ENCODE data around the gene PM20D2.
A peak's percentile ranks its signal among the peaks of the same experiment; 100 is the strongest.

PM20D2 gene

DNA sequence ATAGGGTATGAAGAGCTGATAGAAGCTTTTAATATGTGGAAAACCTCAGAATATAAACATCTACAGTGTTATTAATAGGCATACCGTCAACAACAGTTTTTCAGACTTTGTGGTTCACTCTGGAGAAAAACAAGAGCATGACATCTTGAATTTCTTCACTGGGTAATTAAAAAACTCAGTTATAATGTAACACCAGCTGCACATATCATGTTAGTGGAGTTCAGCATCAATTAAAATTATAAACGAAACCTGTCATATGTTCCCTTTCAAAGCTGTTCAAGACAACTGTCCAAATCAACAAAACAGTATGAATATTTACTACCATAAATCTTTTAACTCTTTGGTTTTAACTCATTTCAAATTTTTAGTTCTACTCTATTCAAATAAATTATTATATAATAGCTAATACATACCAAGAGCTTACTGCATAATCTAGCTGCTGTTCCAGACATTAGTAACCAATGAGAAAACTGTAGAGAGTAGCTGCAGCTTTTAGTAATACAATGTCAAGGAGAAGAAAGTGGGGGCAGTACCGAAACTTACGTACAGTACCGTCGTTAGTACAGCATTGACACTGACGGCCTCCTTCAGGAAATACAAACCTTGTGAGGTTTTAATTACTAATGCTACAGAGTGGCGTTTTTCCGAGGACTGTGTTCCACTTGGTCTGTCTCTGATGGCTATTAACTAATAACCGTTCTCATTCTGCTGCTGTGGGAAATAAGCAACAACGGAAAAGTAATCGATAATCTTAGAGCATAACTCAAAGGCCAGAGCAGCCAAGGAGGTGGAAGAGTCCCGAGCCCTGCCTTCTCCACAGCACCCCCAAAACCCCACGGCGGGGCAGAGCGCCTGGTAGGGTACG lies 532 bp upstream of the PM20D2 start:
- no peak for DNase-seq

- peak; percentile 41 for DNase-seq
These were observed 1.2 kb downstream of the PM20D2 start for GRCh38 chr6:89146718-89147700.

DNA sequence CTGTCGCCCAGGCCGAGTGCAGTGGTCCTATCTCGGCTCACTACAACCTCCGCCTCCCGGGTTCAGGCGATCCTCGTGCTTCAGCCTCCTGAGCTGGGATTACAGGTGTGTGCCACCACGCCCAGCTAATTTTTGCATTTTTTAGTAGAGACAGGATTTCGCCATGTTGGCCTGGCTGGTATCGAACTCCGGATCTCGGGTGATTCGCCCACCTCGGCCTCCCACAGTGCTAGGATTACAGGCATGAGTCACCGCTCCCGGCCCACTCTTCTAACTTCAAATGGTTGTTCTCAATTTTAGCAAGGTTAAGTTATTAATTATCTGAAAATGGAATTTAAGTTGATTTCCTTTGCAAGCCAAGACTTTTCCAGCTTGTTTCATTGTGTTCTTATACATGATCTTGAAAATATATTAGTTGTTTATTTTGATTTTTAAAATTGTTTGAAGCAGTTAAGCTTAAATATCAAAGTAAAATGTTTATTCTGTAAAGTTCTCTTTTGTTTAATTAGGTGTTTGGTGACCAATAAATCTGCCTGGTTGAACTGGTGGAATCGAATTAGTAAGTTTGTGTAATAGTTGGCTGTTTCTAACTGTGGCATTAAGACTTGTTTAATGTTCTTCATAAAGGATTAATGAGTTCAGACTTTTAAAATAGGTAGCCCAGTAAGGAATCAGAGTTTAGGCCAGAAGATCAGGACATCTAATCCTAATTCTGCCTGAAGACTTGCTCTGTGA lies 2.3 kb downstream of the PM20D2 start:
- DNase-seq: no peak

DNA sequence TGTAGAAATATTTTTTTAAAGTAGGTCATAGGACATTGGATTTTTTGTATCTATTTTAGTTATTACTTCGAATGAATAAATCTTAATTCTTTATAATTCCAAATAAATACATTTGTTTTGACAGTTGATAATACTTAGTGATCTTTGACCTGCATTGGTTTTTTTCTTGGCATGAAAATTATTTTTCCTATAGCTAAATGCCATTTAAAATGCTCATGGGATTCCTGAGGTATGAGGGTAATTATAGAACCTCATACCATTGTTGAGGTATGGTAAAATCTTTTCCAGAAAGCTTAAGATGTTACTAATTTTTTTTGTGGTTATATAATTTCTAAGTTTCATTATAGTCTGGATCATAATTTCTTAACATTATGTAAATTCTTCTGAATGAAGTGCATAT lies 8.3 kb downstream of the PM20D2 start:
- DNase-seq: no peak

GRCh38 chr6:89160331-89161092 lies 14.7 kb downstream of the PM20D2 start:
- no peak for DNase-seq

DNA sequence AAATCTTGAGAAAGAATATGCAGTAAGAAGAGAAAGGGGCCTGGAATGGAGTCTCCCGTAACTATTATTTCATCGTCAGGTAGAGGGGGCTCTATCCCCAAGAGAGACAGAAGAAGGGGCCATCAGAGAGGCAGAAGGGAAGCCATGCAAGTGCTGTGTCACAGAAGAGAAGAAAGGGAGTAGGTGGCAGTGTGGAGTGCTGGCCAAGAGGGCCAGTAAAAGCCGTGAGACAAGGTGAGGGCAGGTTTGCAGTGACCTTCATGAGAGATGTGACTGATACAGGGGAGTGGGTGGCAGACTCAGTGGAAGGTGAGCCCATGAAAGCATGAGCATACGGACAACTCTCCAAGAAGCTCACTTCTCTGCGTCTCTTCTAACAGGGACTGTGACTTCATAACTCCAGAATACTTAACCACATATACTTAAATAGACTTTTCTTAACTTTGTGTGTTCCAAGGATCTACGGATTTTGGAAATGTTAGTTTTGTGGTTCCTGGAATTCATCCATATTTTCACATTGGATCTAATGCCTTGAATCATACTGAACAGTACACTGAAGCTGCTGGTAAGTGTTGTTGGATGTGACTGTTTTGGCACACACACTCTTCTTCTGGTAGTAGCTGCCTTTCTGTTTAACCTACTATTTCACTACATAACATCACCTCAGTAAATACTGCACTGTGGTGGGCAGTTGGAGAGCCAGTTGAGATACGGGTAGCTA lies 15.6 kb downstream of the PM20D2 start:
- no peak for DNase-seq

- DNase-seq: no peak
These were observed 16.2 kb downstream of the PM20D2 start for GRCh38 chr6:89162047-89162371.

DNA sequence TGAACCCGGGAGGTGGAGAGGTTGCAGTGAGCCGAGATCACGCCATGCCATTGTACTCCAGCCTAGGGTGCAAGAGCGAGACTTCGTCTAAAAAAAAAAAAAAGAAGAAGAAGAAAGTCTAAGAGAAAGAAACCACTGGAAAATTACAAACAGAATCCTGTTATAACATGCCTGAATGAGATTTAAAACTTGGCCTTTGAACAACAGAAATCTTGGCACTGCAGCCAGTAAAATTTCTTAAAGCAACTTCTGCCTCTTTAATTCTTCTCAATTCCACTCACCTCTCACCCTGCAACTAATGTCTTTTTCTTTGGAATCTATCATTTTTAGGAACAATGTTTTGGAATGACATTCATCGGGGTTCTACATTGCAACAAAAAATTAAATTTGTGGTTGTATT lies 26.3 kb downstream of the PM20D2 start:
- DNase-seq: no peak

DNA sequence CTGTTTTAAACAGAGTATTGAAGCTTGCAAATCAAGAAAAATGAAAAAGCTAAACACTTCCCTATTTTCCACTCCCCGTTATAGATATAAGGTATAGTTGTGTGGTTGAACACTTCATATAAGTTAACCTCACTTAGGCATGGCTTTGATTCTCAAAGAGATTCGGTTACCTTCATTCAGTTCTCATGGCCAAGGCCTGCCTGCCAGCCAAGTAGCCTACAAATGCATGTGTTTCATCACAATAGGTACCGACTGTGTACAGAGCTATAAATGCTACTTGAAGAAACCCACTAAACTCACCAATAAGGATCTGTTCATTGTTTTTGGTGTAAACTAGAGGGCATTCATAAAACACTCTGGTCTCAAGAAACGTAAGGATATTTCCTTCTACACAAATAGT lies 27.8 kb downstream of the PM20D2 start:
- DNase-seq: peak; percentile 7

- no peak for DNase-seq
These were observed 34.3 kb downstream of the PM20D2 start for GRCh38 chr6:89180112-89180511.

- no peak for DNase-seq
These were observed 35.1 kb downstream of the PM20D2 start for GRCh38 chr6:89180971-89181370.

GRCh38 chr6:89183294-89183693 lies 37.4 kb downstream of the PM20D2 start:
- no peak for DNase-seq

GRCh38 chr6:89184344-89184743 lies 38.5 kb downstream of the PM20D2 start:
- DNase-seq: no peak

DNA sequence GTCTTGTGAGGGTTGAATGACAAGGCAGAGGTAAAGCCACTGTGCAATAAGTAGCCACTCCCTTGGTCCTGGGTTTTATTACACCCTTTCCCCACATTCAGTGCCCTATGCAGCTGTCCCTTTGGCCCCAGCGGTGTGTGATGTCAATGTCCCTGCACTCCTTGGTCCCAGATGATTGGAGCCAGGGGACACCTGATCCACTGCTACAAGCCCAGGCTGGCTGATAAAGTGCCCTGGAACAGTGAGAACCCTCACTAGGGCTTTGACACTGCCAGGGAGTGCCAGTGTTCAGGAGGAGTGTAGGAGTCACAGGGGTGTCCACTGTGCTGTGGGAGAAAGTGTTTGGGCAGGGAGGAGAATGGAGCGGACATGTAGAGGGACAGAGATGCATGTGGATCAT lies 40.9 kb downstream of the PM20D2 start:
- no peak for DNase-seq

- no peak for DNase-seq
These were observed 41.6 kb downstream of the PM20D2 start for GRCh38 chr6:89187504-89187903.

DNA sequence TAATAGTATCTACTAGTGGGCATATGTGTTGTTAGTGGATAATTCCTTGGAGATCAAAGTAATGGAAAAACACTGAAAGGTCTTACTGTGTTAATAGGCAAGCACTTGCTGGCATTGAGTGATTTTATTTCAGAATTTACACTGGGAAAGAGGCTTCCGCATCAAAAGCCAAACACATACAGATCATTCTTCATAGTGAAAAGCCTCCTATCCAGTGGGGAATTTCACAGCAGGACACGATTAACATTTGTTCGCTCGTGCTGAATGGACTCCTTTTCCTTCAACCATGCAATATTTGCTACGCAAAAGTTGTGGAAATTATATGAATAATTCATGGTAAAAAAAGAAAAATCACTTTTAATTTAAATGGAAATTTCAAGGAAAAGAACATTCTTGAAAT lies 44.9 kb downstream of the PM20D2 start:
- DNase-seq: no peak

GRCh38 chr6:89194559-89194958 lies 48.7 kb downstream of the PM20D2 start:
- DNase-seq: no peak

DNA sequence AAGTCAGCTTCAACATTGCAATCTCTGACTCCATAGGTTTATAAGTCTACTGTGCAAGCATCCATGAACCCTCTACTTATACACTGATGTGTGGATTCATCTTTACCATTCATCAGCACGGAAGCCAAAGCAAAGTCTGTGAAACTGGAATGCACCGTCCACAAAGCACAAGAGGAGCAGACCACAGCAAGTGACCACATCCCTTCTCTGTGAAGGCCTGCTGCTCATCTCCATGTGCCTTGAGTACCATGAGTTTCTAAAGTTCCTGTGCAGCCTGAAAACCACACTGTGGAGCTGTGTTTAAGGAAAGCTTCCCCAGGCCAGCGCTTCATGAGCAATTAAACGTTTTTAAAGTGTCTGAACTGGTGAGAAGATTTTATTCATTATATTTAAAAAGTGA lies 51.3 kb downstream of the PM20D2 start:
- no peak for DNase-seq

DNA sequence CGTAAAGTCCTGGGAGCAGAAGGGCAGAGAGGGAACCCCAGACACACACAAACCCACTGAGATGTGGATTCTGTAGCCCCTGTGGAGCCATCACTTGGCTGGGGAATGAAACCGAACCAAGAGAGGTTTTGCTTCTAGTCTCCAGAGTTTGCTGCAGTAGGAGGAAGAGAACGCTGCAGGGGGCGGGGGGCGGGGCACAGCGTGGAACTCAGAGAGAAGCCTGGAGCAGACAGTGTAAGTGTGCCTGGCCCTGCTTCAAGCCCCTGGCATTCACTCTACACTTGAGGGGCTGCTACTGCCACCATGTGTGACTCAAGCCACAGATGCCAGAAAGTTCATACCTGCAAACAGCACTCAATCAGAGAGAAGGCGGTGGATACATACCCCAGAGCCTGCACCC lies 52.4 kb downstream of the PM20D2 start:
- DNase-seq: no peak

DNA sequence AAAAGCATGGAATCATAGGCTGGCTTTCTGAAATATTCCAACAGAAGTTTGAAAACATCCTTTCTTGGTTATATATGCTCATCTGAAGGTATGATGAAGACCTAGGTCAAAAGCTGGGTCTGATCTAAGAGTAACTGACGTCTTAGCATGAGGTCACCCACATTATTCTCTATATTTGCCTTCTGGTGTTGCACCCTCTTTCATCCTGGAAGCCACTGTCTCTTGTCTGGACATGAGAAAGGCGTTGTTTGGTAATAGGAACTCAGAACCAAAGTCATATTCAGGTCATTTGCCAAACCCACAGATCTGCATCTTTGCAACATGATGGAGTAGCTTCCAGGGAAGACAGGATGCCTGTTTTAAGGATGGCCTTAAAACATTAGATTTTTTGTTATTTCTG lies 53.7 kb downstream of the PM20D2 start:
- DNase-seq: no peak

DNA sequence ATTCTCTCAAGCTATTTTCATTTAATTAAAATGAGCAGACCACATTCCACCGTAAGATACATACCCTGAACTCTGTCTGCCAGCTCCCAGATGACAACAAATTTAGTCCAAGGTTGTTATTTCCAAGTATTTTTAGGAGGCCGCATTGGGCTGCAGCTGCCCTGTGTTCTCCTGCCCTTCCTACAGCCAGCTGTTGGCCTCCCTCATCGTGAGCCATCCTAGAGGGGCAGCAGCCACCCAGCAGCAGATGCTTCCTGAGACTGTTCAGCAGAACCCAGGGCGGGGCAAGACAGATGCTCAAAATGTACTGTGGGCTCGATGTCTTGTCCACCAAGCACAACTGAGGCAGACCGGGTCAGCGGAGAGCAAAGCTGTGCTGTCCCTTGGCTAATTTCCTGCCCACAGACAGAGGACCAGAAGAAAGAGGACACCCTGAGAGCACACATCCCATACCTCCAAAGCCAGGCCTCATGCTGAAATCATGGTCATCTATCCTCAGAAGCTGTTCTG lies 54.9 kb downstream of the PM20D2 start:
- DNase-seq: no peak

GRCh38 chr6:89204096-89204495 lies 58.2 kb downstream of the PM20D2 start:
- DNase-seq: no peak

All from NCI-H2107 (cell line).